Hindlimb muscle (tissue), 1 donor: ENCODE results near the gene TRAPPC10. TPM values are rescaled to one million over a fixed set of nuclear protein-coding genes. Genes with fewer than 3 reads are reported as not detected.
A peak's percentile ranks its signal among the peaks of the same experiment; 100 is the strongest.

Experiments used
- DNase-seq: peaks from one replicate; pipeline ENCODE4 v3.0.0-alpha.2; 2013
- polyA plus RNA-seq: library from polyadenylated mRNA; unstranded; fragments of 120-200 nt; gene quantifications from one replicate; pipeline ENCODE4 v1.2.1, GENCODE V29; 2013; ENCODE audit not compliant: insufficient read length

Gene TRAPPC10, protein sequence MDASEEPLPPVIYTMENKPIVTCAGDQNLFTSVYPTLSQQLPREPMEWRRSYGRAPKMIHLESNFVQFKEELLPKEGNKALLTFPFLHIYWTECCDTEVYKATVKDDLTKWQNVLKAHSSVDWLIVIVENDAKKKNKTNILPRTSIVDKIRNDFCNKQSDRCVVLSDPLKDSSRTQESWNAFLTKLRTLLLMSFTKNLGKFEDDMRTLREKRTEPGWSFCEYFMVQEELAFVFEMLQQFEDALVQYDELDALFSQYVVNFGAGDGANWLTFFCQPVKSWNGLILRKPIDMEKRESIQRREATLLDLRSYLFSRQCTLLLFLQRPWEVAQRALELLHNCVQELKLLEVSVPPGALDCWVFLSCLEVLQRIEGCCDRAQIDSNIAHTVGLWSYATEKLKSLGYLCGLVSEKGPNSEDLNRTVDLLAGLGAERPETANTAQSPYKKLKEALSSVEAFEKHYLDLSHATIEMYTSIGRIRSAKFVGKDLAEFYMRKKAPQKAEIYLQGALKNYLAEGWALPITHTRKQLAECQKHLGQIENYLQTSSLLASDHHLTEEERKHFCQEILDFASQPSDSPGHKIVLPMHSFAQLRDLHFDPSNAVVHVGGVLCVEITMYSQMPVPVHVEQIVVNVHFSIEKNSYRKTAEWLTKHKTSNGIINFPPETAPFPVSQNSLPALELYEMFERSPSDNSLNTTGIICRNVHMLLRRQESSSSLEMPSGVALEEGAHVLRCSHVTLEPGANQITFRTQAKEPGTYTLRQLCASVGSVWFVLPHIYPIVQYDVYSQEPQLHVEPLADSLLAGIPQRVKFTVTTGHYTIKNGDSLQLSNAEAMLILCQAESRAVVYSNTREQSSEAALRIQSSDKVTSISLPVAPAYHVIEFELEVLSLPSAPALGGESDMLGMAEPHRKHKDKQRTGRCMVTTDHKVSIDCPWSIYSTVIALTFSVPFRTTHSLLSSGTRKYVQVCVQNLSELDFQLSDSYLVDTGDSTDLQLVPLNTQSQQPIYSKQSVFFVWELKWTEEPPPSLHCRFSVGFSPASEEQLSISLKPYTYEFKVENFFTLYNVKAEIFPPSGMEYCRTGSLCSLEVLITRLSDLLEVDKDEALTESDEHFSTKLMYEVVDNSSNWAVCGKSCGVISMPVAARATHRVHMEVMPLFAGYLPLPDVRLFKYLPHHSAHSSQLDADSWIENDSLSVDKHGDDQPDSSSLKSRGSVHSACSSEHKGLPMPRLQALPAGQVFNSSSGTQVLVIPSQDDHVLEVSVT
- 14.6 TPM for polyA plus RNA-seq

DNA sequence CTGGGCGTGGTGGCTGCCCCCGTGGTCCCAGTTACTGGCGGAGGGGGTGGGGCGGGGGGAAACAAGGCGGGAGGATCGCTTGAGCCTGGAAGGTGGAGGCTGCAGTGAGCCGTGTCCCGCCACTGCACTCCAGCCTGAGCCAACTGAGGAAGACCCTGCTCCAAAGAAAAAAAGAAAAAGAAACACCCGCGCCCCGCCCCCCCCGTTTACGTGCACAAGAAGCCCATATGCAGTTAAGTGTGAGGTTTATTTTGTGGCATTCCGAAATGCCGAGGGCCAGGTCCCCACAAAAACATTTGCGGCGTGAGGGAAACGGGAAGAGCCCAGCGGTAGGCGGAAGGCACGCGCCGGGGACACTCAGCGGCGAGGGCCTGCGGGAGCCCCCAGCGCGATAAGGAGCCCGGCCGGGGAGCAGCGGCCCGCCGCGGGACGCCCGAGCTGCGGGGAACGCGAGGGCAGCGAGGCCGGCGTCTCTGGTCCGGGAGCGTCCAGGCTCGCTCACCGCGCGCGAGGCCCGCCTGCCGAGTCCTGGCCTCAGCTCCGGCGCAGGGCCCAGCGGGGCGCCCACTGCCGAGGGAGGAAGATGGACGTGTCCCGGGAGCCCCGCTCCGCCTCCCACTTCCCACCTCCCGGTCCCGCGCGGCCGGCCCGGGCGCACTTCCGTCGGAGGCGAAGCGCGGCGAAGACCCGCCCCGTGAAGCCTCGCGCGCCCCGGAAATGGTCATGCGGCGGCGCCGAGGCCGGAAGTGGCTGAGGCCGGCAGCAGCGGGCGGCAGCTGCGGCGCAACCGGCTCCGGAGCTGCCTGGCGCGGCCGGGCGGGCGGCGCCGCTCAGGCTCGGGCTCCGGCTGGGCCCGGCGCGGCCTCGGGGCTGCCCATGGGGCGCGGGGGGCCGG lies at the start of gene TRAPPC10:
TSS of gene TRAPPC10 (plus strand) at position 731 of the 895 bp plus-strand sequence. CDS start 185 bp downstream, outside the sequence.
- DNase-seq: peak; percentile 92

DNA sequence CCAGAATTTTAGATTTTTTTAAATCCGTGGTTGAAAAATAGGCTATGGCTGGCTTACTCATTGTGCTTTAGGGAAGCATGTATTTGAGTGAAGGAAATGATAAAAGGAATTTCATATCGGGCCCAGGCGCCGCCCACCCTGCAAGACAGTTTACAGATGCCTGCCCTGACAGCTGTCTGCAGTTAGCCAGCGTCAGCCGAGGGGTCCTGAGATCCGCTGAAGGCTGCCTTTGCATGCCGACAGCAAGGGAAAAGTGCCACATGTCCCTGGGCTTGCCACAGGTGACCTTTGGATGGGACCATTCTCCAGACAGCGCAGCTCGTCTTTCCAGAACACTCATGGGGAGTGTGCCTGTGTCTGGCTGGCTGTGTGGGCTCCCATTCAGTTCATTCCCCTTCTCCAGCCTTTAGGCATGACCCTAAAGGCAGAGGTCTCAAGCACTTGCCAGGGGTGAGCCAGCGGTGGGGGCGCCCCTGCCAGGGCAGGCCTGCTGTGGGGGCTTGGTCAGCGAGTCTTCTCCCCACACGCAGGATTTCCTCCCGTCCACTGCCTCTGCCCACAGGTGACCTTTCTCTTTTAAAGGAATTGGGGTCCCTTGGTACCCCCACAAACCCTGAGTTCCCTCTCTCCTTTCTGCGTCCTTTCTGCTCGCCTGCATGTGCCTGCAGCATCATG lies 46.1 kb upstream of the TRAPPC10 start:
- no peak for DNase-seq

DNA sequence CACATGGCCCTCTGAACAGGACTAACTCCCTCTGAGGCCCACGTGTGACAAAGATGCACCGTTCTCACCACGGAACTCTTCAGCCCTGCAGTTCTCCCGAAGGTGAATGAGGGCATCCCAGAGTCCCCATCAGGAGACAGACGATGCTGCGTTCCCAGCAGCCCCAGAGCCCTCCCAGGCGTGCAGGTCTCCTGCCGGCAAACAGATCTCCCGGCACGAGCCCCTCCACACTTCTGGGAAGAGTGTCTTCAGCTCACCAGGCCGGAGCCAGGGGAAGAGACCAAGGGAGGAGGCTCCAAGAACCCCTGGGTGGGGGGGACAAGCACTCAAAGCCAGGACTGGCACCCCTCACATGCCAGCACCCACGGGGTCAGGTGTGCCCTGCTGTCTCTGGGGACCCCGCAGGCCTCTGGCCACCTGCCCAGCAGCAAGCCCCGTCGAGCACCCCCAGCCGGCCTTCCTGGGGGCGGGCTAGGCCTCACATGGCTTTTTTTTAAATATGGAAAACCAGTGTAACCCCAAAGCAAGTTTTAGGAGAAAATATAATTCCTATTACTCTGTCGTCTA lies 45.1 kb upstream of the TRAPPC10 start:
- no peak for DNase-seq

DNA sequence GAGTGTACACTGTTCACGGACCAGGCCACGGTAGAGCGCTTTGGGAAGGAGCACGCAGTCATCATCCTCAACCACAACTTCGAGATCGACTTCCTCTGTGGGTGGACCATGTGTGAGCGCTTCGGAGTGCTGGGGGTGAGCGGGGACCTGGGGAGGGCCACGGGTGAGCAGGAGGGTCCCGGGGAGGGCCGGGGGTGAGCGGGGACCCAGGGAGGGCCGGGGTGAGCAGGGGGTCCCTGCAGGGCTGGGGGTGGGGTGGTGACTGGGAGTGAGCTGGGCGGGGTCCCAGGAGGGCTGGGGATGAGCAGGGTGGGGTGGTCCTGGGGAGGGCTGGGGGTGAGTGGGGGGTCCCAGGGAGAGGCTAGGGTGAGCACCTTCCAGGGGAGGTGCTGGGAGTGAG lies 44.1 kb upstream of the TRAPPC10 start:
- no peak for DNase-seq

DNA sequence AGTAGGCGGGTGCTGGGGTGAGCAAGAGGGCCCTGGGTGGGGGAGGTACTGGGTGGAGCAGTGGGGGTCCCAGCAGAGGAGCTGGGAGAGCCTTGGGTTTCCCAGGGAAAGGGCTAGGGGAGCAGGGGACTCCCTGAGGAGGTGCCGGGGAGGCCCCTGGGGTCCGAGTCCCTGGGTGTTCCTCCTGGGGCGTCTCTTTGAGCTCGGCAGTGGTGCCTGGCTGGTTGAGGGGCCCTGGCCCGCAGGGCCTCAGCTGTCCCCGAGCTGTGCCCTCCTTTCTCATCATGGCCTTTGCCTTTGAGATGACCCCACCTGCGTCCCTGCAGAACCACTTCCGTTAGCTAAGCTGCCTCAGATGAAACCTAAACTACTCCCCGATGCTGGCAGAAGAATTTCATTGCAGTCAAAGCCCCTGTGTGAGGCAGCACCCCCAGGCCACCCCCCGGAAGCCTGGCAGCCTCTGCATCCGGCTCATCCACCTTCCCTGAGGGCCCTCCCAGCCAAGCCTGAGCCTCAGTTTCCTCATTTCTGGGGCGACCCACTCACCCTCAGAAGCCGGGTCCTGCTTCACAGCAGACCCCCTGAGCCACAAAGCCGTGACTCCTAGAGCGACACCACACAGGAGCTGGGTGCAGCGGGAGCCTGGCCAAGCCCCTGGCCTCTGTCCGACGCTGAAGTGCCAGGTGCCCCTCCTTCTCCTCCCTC lies 43.5 kb upstream of the TRAPPC10 start:
- no peak for DNase-seq

DNA sequence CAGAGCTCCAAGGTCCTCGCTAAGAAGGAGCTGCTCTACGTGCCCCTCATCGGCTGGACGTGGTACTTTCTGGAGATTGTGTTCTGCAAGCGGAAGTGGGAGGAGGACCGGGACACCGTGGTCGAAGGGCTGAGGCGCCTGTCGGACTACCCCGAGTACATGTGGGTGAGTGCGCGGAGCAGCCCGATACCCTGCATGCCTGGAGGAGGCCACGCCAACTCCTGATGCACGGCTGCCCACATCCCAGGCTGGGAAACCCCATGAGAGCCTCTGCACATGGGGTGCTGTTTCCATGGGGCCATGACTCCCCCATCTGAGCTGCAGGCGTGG lies 43.0 kb upstream of the TRAPPC10 start:
- DNase-seq: no peak

DNA sequence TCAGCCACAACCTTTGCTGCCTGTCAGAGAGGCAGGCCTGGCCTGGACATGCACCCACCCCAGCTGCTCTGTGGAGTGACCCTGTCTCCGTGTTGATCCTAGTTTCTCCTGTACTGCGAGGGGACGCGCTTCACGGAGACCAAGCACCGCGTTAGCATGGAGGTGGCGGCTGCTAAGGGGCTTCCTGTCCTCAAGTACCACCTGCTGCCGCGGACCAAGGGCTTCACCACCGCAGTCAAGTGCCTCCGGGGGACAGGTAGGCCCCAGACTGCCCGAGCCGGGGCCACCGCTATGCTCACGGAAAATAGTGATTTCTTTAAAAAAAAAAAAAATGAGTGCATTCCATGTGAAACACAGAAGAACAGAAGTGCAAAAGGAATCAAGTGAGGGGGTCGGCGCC lies 41.6 kb upstream of the TRAPPC10 start:
- DNase-seq: no peak

DNA sequence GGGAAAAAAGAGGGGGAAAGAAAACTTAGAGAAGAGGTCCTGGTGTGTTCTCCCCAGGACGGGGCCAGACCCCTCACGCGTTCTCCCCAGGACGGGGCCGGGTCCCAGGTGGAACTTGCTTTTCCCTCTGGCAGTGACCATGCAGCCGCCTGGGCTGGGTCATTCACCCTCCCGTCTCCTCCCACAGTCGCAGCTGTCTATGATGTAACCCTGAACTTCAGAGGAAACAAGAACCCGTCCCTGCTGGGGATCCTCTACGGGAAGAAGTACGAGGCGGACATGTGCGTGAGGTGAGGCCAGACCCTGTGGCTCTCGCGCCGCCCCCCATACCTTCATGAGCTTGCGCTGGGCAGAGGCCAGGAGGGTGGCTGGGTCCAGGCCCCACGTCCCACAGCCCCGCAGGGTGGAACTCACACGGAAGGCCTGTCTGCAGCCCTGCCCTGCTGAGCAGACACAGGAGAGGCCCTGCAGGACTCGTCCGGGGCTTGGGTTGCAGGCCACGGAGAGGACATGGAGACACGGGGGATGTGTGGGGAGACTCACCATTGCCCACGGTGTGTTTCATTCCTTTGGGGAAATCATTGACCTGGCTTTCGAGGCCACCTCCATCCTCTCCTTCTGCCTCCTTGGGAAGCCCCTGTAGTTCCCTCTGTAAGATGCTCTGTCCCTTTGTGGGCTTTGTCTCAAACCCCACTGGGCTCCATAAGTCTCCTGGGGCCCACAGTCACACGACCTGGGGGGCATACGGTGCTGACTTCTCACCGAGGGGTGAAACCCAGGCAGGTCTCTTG lies 40.7 kb upstream of the TRAPPC10 start:
- DNase-seq: no peak

DNA sequence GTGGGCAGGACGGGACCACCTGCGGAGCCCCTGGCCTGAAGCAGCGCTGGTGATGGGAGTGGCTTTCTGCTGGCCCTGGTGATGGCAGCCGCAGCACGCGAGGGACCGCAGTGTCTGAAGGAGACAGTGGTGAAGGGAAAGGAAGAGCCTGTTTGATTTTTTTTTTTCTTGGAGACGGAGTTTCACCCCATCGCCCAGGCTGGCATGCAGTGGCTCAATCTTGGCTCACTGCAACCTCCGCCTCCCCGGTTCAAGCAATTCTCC lies 40.2 kb upstream of the TRAPPC10 start:
- DNase-seq: no peak

DNA sequence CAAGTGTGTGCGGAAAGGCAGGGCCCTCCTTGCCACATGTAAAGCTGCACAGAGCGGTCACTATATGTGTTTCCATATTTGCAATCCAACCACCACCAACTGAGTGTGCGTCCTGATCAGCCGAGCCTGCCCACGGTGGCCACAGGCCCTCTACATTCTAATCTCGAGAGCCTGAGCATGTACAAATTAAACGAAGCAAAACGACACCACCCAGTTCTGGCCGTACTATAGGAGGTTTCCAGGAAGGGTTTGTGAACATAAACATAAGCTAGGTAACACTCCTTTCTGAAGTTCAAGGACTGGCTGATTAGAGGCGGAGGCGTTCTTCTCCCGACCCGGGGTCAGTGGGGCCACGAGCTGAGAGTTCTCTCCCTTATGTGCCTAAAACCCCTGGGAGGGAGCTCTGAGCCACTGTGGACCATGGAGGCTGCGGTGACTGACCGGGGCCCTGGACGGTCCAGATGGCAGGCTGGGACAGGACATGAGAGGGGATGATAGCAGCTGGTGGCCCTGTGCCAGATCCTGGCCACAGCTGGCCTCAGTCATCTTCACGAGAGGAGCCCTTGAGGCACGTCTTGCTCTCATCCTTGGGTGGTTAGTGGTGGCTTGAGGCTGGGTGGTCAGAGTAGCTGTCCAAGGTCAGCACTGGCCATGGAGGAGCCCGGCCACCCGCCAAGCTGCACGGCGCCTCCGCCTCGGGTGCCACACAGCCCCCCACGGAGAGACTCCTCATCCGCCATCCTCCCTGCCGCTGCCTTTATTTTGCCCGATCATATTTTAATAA lies 39.1 kb upstream of the TRAPPC10 start:
- DNase-seq: no peak

DNA sequence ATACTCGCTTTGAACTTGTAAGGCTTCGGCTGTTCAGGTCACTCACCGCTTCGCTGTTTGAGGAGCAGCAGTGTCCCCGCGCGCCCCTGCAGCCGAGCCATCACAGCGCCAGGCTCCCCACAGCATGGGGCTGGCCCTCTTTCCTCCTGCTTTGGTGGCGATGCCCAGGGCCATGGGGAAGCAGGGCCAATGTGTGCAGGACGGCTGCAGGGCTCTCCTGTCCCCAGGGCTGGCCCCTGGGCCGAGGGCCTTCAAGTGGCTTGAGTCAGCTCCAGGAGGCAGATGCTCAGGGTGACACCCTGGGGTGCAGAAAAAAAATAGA lies 38.5 kb upstream of the TRAPPC10 start:
- no peak for DNase-seq

DNA sequence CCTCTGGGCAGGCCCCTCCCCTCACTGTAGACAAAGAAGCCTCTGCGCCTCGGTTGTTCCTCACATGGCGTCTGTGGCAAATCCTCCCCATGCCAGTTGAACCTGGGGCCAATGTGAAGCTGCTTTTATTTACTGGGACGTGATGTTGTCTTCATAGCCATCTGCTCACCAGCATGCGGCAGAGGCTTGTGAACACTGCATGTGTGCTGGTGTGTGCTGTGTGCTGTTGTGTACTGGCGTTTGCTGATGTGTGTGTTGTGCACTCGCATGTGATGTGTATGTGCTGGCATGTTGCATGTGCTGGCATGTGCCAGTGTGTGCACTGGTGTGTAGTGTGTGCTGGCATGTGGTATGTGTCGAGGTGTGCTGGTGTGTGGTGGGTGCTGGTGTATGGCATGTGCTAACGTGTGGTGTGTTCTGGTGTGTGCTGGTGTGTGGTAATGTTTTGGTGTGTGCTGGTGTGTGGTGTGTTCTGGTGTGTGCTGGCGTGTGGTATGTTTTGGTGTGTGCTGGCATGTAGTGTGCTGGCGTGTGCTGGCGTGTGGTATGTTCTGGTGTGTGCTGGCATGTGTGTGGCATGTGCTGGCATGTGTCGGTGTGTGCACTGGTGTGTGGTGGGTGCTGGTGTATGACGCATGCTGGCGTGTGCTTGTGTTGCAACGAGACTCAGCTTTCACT lies 37.2 kb upstream of the TRAPPC10 start:
- no peak for DNase-seq

DNA sequence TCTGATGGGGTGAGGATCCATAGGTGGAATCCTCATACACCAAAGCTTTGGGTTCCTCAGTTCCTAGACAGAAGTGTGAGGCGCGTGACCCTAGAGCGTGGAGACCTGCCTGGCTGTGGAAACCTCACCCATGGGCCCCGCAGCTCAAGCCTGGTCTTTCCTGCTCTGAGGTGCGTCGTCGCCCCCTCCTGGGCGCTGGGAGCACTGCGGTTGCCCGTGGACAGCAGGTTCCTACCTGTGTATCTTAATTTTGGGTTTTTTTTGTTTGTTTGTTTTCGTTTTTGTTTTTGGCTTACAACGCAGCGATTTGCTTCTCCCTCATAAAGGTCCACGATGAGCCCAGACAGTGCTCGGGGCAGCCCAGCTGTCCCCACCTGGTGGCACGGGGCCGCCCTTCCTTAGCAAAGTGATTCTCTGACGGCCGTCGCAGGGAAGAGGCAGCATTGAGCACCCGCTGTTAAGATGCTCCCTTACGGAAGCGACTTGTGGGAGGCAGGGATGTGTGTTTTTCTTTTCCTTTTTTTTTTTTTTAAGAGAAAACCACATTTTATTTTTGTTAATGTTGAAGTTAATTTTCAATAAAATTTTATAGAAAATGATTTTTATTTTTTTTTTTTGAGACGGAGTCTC lies 36.5 kb upstream of the TRAPPC10 start:
- peak; percentile 70 for DNase-seq

DNA sequence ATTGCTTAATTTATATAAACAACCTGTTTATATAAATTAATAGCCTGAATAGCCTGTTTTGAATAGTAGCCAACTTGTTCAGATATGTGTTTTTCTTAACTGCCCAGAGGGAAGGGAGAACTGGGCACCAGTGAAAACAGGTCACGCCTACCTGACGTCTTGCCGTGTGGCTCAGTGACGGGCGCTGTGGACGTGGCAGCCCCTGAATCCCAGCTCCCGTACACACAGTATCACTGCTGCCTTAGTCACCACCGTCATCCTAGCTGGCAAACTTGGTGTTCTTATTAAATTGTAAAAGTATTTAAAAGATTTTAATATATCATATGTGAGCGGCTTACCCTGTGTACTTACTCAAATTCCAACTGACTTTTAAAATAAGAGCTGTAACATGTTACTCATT lies 35.4 kb upstream of the TRAPPC10 start:
- no peak for DNase-seq

DNA sequence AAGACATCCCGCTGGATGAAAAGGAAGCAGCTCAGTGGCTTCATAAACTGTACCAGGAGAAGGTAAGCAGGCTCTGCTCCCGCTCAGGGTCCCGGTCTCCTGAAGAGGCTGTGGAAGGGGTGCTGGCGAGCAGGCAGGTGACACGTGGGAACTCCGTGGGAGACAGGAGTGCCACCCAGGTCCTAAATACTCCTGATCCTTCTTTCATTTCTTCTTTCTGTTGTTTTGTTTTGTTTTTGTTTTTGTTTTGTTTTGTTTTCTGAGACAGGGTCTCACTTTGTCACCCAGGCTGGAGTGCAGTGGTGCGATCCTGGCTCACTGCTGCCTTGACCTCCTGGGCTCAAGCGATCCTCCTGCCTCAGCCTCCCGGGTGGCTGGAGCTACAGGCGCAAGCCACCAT lies 34.0 kb upstream of the TRAPPC10 start:
- no peak for DNase-seq

DNA sequence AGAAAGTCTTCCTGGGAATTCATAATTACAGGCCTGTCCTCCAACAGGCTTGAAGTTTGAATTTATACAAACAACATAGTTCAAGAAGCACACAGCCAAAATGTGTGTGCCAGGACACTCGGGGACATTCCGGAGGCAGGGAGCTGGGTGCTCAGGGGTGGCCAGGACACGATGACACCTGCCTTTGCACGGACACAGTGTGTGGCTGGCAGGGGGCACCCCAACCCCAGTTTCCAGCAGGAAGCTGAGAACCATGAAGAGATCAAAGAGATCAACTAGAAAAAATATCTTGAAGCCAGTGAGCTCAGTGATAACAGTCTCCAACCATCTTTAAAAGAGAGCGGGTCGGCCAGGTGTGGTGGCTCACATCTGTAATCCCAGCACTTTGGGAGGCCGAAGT lies 32.5 kb upstream of the TRAPPC10 start:
- DNase-seq: no peak

DNA sequence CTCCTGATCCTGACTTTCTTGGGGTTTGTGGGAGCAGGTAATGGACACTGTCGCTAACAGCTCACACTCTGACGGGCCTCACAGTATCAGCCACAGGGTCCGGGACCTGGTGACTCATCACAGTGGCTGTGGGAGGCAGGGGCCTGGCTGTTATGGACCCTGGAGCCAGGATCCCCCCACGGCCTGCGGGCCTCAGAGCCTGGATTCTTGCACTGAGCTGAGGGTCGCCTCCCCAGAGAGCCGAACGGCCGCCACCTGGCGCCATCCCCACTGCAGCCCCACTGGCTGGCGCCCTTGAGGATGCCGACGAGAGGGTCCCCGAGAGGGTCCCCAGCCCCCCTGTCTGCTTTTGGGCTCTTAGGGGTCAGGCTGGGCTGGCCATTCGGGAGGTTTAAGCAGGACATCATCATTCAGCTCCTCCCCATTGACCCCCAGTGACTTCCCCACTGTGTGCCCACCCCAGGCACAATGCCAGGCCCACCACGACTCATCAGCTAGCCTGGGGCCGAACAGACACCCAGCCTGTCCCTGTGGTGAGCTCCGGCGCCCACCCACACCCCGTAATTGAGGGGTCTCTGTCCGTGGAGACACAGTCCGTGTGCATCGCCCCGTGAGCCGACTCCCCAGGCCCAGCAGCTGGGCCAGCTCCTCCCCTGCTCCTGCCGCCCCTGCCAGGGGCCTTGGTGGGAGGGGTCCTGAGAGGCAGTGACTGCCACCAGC lies 30.8 kb upstream of the TRAPPC10 start:
- no peak for DNase-seq
